GM18526 (cell line): ENCODE results near the gene IQCM.

ENCODE experiments used
- POLR2A ChIP-seq: IDR thresholded peaks from 3 replicates; pipeline ENCODE4 v1.6.1; 2011; ENCODE audit not compliant: insufficient read length; ENCODE audit errors: extremely low read depth

The IQCM gene

GRCh38 chr4:149347139-149347538 is 468.5 kb downstream of the IQCM start:
- TF ChIP-seq POLR2A = no peak

- no peak for TF ChIP-seq POLR2A
These were observed 470.2 kb downstream of the IQCM start for GRCh38 chr4:149345424-149345823.

GRCh38 chr4:149344436-149344835 is 471.2 kb downstream of the IQCM start:
- TF ChIP-seq POLR2A = no peak

- TF ChIP-seq POLR2A = no peak
These were observed 472.0 kb downstream of the IQCM start for GRCh38 chr4:149343614-149344013.

GRCh38 chr4:149328161-149328560 is 487.5 kb downstream of the IQCM start:
- no peak for TF ChIP-seq POLR2A

GRCh38 chr4:149322203-149322602 is 493.4 kb downstream of the IQCM start:
- TF ChIP-seq POLR2A = no peak

GRCh38 chr4:149321438-149321837 is 494.2 kb downstream of the IQCM start:
- TF ChIP-seq POLR2A = no peak

GRCh38 chr4:149311076-149311475 is 504.6 kb downstream of the IQCM start:
- no peak for TF ChIP-seq POLR2A

GRCh38 chr4:149306537-149306936 is 509.1 kb downstream of the IQCM start:
- TF ChIP-seq POLR2A = no peak
